ENCODE results near the gene JKAMP.

DNA sequence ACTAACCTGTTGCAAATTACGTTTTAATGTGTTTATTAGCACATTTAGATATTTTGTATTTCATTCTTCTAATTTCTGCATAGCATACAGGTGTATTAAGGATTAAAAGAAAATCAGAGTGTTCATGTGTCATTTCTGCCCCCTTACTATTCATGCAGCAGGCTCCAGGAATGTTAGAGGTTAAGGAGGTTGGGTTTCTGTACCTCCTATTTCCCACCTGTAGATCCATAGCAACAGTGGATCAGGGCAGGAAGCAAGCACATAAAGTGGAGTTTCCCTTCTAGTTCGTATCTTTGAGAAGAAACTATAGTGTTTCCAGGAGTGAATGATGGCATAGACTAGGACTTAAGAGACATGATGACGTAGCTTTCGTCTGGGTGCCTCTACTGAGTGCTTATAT, 18.9 kb downstream of the JKAMP start:
- TF ChIP-seq, protein P1, sequence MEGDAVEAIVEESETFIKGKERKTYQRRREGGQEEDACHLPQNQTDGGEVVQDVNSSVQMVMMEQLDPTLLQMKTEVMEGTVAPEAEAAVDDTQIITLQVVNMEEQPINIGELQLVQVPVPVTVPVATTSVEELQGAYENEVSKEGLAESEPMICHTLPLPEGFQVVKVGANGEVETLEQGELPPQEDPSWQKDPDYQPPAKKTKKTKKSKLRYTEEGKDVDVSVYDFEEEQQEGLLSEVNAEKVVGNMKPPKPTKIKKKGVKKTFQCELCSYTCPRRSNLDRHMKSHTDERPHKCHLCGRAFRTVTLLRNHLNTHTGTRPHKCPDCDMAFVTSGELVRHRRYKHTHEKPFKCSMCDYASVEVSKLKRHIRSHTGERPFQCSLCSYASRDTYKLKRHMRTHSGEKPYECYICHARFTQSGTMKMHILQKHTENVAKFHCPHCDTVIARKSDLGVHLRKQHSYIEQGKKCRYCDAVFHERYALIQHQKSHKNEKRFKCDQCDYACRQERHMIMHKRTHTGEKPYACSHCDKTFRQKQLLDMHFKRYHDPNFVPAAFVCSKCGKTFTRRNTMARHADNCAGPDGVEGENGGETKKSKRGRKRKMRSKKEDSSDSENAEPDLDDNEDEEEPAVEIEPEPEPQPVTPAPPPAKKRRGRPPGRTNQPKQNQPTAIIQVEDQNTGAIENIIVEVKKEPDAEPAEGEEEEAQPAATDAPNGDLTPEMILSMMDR (IDR thresholded peaks at IDR 0.05): no peak
- no peak for TF ChIP-seq POLR2A (IDR thresholded peaks at IDR 0.05)
